SIG-M5 (cell line): ENCODE results near the gene DPP9.

Experiments used
- DNase-seq: peaks from one replicate; lab custom pipeline; 2025; lab: John Stamatoyannopoulos, UW

DPP9 gene

GRCh38 chr19:4707956-4708650 lies 15.5 kb downstream of the DPP9 start:
- no peak for DNase-seq

GRCh38 chr19:4707322-4707721 lies 16.3 kb downstream of the DPP9 start:
- DNase-seq, result no peak

GRCh38 chr19:4705413-4706131 lies 18.1 kb downstream of the DPP9 start:
- DNase-seq, result no peak

- no peak for DNase-seq
Observed at GRCh38 chr19:4704317-4704673, 19.3 kb downstream of the DPP9 start.

GRCh38 chr19:4703671-4704316 lies 19.8 kb downstream of the DPP9 start:
- DNase-seq, result no peak

- no peak for DNase-seq
Observed at GRCh38 chr19:4702764-4703163, 20.9 kb downstream of the DPP9 start.

- DNase-seq, result no peak
Observed at GRCh38 chr19:4701557-4701956, 22.1 kb downstream of the DPP9 start.

- DNase-seq, result no peak
Observed at GRCh38 chr19:4700693-4700970, 23.0 kb downstream of the DPP9 start.

- no peak for DNase-seq
Observed at GRCh38 chr19:4699826-4700692, 23.6 kb downstream of the DPP9 start.

GRCh38 chr19:4697304-4697703 lies 26.3 kb downstream of the DPP9 start:
- DNase-seq, result no peak

GRCh38 chr19:4695224-4695731 lies 28.4 kb downstream of the DPP9 start:
- DNase-seq, result no peak

GRCh38 chr19:4694211-4694987 lies 29.2 kb downstream of the DPP9 start:
- no peak for DNase-seq

- DNase-seq, result no peak
Observed at GRCh38 chr19:4693471-4694121, 30.0 kb downstream of the DPP9 start.

- DNase-seq, result no peak
Observed at GRCh38 chr19:4693078-4693350, 30.6 kb downstream of the DPP9 start.

GRCh38 chr19:4692251-4693077 lies 31.2 kb downstream of the DPP9 start:
- DNase-seq, result no peak

- no peak for DNase-seq
Observed at GRCh38 chr19:4691373-4691772, 32.3 kb downstream of the DPP9 start.

- no peak for DNase-seq
Observed at GRCh38 chr19:4690361-4690760, 33.3 kb downstream of the DPP9 start.

- no peak for DNase-seq
Observed at GRCh38 chr19:4689403-4689802, 34.2 kb downstream of the DPP9 start.

- DNase-seq, result no peak
Observed at GRCh38 chr19:4688587-4688986, 35.1 kb downstream of the DPP9 start.

- DNase-seq, result no peak
Observed at GRCh38 chr19:4687396-4687795, 36.2 kb downstream of the DPP9 start.
